ENCODE results near the gene ESR1. TPM values are rescaled to one million over a fixed set of nuclear protein-coding genes. Genes with fewer than 3 reads are reported as not detected.

ESR1 gene
- polyA plus RNA-seq (2013, experiment 1 of 2; ENCODE audit: insufficient read length): 0.15 TPM
- 0.19 TPM for polyA plus RNA-seq (2013, experiment 2 of 2; ENCODE audit: insufficient read length)

- DNase-seq: no peak
These were observed at the start of gene ESR1 for GRCh38 chr6:151807513-151808370. Gene ESR1 (plus strand): TSS chr6:151807682. CDS start chr6:151807913, 231 bp downstream.

GRCh38 chr6:151760486-151760885 lies 47.0 kb upstream of the ESR1 start:
- DNase-seq: no peak

GRCh38 chr6:151761851-151762250 lies 45.6 kb upstream of the ESR1 start:
- no peak for DNase-seq

- no peak for DNase-seq
These were observed 44.7 kb upstream of the ESR1 start for GRCh38 chr6:151762817-151763216.

- DNase-seq: peak; percentile 30
These were observed 44.2 kb upstream of the ESR1 start for GRCh38 chr6:151763303-151763702.

- peak; percentile 68 for DNase-seq
These were observed 43.4 kb upstream of the ESR1 start for GRCh38 chr6:151763938-151764680.

GRCh38 chr6:151765444-151765886 lies 42.0 kb upstream of the ESR1 start:
- DNase-seq: peak; percentile 82

- no peak for DNase-seq
These were observed 35.0 kb upstream of the ESR1 start for GRCh38 chr6:151772446-151772845.

GRCh38 chr6:151773382-151773781 lies 34.1 kb upstream of the ESR1 start:
- no peak for DNase-seq

GRCh38 chr6:151782560-151782959 lies 24.9 kb upstream of the ESR1 start:
- DNase-seq: no peak

GRCh38 chr6:151783692-151784091 lies 23.8 kb upstream of the ESR1 start:
- no peak for DNase-seq

GRCh38 chr6:151784441-151785214 lies 22.9 kb upstream of the ESR1 start:
- no peak for DNase-seq

GRCh38 chr6:151796842-151797530 lies 10.5 kb upstream of the ESR1 start:
- no peak for DNase-seq

GRCh38 chr6:151803743-151804142 lies 3.7 kb upstream of the ESR1 start:
- DNase-seq: no peak

- DNase-seq: no peak
These were observed 2.7 kb upstream of the ESR1 start for GRCh38 chr6:151804585-151805285.

GRCh38 chr6:151805286-151805840 lies 2.1 kb upstream of the ESR1 start:
- no peak for DNase-seq

- no peak for DNase-seq
These were observed 547 bp upstream of the ESR1 start for GRCh38 chr6:151806757-151807512.

GRCh38 chr6:151808371-151809241 lies 1.1 kb downstream of the ESR1 start:
- no peak for DNase-seq

- DNase-seq: no peak
These were observed 3.6 kb downstream of the ESR1 start for GRCh38 chr6:151811081-151811480.

Measured in fibroblast of skin of abdomen (primary cell).